NB4 (cell line): Measurements from ENCODE around the gene UNC79.
A peak's percentile ranks its signal among the peaks of the same experiment; 100 is the strongest.

Experiments
- DNase-seq: peaks from one replicate; pipeline ENCODE4 v3.0.0; 2010; ENCODE audit warnings: low read depth
- H3K4me3 ChIP-seq: one replicate; pipeline ENCODE4 v1.5.1; 2011; ENCODE audit warnings: mild to moderate bottlenecking, low read depth, low read length, moderate library complexity
- MYC ChIP-seq: IDR thresholded peaks from 2 replicates; pipeline ENCODE4 v1.6.1; 2011; ENCODE audit warnings: low read depth, low read length
- POLR2A ChIP-seq: IDR thresholded peaks from 2 replicates; pipeline ENCODE4 v1.6.1; 2011; ENCODE audit warnings: mild to moderate bottlenecking; ENCODE audit not compliant: insufficient read length; ENCODE audit errors: extremely low read depth
- TF ChIP-seq, protein P1 (sequence below): IDR thresholded peaks from one replicate; pipeline ENCODE4 v1.5.1; 2012; ENCODE audit warnings: low read depth, low read length
- TF ChIP-seq, protein P2 (sequence below): IDR thresholded peaks from 2 replicates; pipeline ENCODE4 v1.6.1; 2011; ENCODE audit warnings: low read depth, low read length

UNC79 gene

DNA sequence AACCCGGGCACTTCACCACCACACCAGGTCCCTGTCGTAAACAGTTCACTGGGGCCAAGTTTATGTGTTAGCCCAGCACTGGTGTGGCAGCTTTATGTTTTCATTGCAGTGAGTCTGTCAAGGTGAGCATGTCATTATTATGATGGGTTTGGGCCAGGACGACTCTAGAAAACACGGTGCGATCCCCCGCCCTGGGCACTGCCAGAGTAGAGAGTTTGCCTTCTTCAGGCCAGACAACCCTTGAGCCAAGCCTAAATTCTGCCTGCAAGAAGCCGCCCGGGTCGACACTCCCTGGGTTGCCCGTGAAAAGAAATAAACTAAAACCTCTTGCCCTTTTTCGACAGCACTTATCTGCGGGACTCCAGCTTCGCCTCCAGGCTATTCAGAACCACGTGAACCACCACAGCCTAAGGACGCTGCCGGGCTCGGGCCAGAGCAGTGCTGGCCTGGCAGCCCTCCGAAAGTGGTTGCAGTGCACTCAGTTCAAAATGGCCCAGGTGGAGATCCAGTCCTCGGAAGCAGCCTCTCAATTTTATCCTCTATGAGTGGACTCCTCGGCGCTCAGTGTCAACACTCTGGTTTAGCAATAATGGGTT is 275.7 kb downstream of the UNC79 start:
- H3K4me3 ChIP-seq, result no peak overlapping the region
- no peak for DNase-seq

DNA sequence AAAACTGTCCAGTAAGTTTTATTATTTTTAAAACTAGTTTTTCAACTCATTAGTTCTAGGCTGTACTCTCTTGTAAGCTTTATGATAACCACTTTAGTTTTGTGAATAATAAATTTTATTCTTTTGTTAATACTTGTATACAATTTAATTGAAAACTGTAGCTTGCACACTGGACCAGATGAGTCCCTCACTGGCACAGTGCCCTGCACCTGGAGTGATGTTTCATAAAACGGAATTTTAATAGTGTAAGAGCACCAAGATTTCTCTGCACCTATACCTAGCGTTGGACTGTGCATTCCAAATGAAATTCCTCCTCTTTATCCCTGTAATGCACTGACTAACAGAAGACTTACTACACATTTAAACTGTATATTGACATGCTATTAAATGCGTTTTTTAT is 276.7 kb downstream of the UNC79 start:
- no peak overlapping the region for H3K4me3 ChIP-seq
- no peak for DNase-seq
- TF ChIP-seq POLR2A (no peak), MYC (no peak)
- TF ChIP-seq, protein P1, sequence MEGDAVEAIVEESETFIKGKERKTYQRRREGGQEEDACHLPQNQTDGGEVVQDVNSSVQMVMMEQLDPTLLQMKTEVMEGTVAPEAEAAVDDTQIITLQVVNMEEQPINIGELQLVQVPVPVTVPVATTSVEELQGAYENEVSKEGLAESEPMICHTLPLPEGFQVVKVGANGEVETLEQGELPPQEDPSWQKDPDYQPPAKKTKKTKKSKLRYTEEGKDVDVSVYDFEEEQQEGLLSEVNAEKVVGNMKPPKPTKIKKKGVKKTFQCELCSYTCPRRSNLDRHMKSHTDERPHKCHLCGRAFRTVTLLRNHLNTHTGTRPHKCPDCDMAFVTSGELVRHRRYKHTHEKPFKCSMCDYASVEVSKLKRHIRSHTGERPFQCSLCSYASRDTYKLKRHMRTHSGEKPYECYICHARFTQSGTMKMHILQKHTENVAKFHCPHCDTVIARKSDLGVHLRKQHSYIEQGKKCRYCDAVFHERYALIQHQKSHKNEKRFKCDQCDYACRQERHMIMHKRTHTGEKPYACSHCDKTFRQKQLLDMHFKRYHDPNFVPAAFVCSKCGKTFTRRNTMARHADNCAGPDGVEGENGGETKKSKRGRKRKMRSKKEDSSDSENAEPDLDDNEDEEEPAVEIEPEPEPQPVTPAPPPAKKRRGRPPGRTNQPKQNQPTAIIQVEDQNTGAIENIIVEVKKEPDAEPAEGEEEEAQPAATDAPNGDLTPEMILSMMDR, result no peak
- TF ChIP-seq, protein P2, sequence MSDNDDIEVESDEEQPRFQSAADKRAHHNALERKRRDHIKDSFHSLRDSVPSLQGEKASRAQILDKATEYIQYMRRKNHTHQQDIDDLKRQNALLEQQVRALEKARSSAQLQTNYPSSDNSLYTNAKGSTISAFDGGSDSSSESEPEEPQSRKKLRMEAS, result no peak

More for the DNA sequence above, 275.7 kb downstream of the UNC79 start:
- TF ChIP-seq, protein P2, result no peak
- no peak for TF ChIP-seq POLR2A
- TF ChIP-seq, protein P1, result no peak
- TF ChIP-seq MYC, result no peak

DNA sequence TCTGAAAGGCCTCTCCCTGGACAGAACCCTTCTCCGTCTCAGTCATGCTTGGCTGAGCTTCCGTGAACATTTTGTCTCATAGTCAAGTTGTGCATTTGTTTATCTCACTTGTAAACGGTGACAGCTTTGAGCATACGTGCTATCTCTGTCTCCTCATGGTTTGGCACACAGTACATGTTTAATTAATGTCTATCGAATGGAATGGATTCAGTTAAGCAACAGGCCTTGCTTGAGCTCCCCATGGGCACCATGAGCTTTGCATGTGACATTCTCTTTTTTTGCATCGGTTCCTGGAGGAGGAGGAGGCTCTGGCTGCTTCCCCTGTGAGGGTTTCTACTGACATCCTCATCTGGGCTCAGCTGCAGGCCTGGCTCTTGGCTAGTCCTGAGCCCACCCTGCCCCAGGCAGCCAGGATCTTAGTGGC is 277.6 kb downstream of the UNC79 start:
- H3K4me3 ChIP-seq, result no peak overlapping the region
- DNase-seq, result no peak
- TF ChIP-seq, protein P2, result no peak
- TF ChIP-seq, protein P1, result no peak
- TF ChIP-seq POLR2A (no peak), MYC (no peak)

DNA sequence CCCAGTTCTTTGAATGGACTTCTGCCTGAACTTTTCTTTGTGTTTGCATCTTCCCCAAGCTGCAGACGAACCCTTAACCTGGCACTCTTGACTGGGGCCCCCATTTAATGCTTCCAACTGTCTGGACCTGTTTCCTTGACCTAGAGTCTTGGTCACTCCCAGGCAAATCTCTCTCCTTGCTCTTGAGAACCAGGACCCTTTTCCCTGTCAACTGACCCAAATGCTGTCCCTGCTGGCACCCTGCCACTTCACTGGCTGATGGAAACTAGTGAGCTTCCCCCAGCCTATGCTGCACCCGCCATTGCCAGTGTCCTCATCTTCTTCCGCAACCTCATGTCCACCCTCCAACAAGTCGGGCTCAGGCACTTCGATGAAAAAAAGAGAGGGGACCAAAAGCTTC is 278.1 kb downstream of the UNC79 start:
- no peak for DNase-seq
- no peak for TF ChIP-seq POLR2A
- TF ChIP-seq, protein P1, result no peak
- no peak for TF ChIP-seq MYC
- TF ChIP-seq, protein P2, result no peak
- H3K4me3 ChIP-seq, result no peak overlapping the region

DNA sequence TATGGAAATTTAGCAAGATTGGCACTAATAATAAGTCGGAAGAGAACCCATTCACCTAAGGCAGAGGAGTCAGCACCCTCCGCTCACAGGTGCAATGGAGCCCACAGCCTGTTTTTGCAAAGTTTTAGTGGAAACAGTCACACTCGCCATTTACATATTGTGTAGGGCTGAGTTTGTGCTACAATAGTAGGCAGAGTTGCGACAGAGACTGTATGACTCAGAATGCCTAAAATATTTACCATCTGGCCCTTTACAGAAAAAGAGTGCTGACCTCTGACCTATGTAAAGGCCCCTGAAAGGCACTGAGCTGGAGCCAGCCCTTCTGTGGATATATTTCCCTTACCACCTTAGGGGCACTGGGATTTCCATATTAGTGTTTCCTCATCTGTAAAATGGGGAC is 278.5 kb downstream of the UNC79 start:
- TF ChIP-seq, protein P2, result no peak
- TF ChIP-seq MYC, result peak; percentile 27; the same call in 1 of the 2 replicates
- TF ChIP-seq, protein P1, result no peak
- DNase-seq, result peak; percentile 77
- no peak overlapping the region for H3K4me3 ChIP-seq
